Measurements from ENCODE around the gene ALDH8A1. TPM values are rescaled to one million over a fixed set of nuclear protein-coding genes. Genes with fewer than 3 reads are reported as not detected.

Gene ALDH8A1
- total and polyA plus RNA-seq, 4 donors: 0.30 to 1.1 (median 0.57) TPM

GRCh38 chr6:134995536-134995935 is 45.6 kb upstream of the ALDH8A1 start:
- no peak for TF ChIP-seq CTCF (IDR thresholded peaks at IDR 0.05; ENCODE audit: control extremely low read depth, extremely low read depth)
- DNase-seq (no peak), ATAC-seq (ENCODE audit: insufficient read depth, low FRiP score) (no peak)
- Histone ChIP-seq H3K4me3 (no peak overlapping the region), H3K4me1 (ENCODE audit: control insufficient read depth in 5 of 5, insufficient read depth in 5 of 5, low read length in 5 of 5) (no peaks in the 10 kb centered on the region), H3K27ac (ENCODE audit: low read depth in 1 of 2, low read length in 1 of 2) (no peak overlapping the region), H3K36me3 (ENCODE audit: control insufficient read depth in 4 of 4, insufficient read depth in 4 of 4, low read length in 4 of 4) (peaks cover 3 to 12% (median 10%) of the 10 kb centered on the region in 4 donors), H3K9ac (ENCODE audit: insufficient read depth in 1 of 2, low read length in 2 of 2) (no peak overlapping the region), H3K9me3 (ENCODE audit: control insufficient read depth in 4 of 4, insufficient read depth in 3 of 4, low read length in 3 of 4) (no peaks in the 10 kb centered on the region), H3K27me3 (ENCODE audit: control insufficient read depth in 3 of 3, insufficient read depth in 3 of 3, low read length in 2 of 3) (no peaks in the 10 kb centered on the region)
- WGBS, 2 donors: 97% methylated on average over 1 of the region's 1 CpG

GRCh38 chr6:134994431-134994830 is 44.5 kb upstream of the ALDH8A1 start:
- no peak for TF ChIP-seq CTCF (IDR thresholded peaks at IDR 0.05; ENCODE audit: control extremely low read depth, extremely low read depth)
- Histone ChIP-seq H3K9ac (ENCODE audit: insufficient read depth in 1 of 2, low read length in 2 of 2) (no peak overlapping the region), H3K9me3 (ENCODE audit: control insufficient read depth in 4 of 4, insufficient read depth in 3 of 4, low read length in 3 of 4) (no peaks in the 10 kb centered on the region), H3K27me3 (ENCODE audit: control insufficient read depth in 3 of 3, insufficient read depth in 3 of 3, low read length in 2 of 3) (no peaks in the 10 kb centered on the region), H3K36me3 (ENCODE audit: control insufficient read depth in 4 of 4, insufficient read depth in 4 of 4, low read length in 4 of 4) (peaks cover 8 to 14% (median 12%) of the 10 kb centered on the region in 4 donors), H3K27ac (ENCODE audit: low read depth in 1 of 2, low read length in 1 of 2) (no peak overlapping the region), H3K4me3 (no peak overlapping the region), H3K4me1 (ENCODE audit: control insufficient read depth in 5 of 5, insufficient read depth in 5 of 5, low read length in 5 of 5) (no peaks in the 10 kb centered on the region)
- DNase-seq (no peak), ATAC-seq (ENCODE audit: insufficient read depth, low FRiP score) (no peak)

GRCh38 chr6:134992155-134992554 is 42.3 kb upstream of the ALDH8A1 start:
- H3K27ac ChIP-seq (ENCODE audit: low read depth in 1 of 2, low read length in 1 of 2): no peak overlapping the region
- H3K4me3 ChIP-seq: no peak overlapping the region
- 97 to 99% methylated on average over 6 of the region's 6 CpGs for WGBS, 2 donors
- no peaks in the 10 kb centered on the region for H3K9me3 ChIP-seq (ENCODE audit: control insufficient read depth in 4 of 4, insufficient read depth in 3 of 4, low read length in 3 of 4)
- no peaks in the 10 kb centered on the region for H3K4me1 ChIP-seq (ENCODE audit: control insufficient read depth in 5 of 5, insufficient read depth in 5 of 5, low read length in 5 of 5)
- no peaks in the 10 kb centered on the region for H3K27me3 ChIP-seq (ENCODE audit: control insufficient read depth in 3 of 3, insufficient read depth in 3 of 3, low read length in 2 of 3)
- DNase-seq (no peak), ATAC-seq (ENCODE audit: insufficient read depth, low FRiP score) (no peak)
- TF ChIP-seq CTCF (IDR thresholded peaks at IDR 0.05; ENCODE audit: control extremely low read depth, extremely low read depth): no peak
- no peak overlapping the region for H3K9ac ChIP-seq (ENCODE audit: insufficient read depth in 1 of 2, low read length in 2 of 2)
- peaks cover 7 to 14% (median 11%) of the 10 kb centered on the region in 4 donors for H3K36me3 ChIP-seq (ENCODE audit: control insufficient read depth in 4 of 4, insufficient read depth in 4 of 4, low read length in 4 of 4)

- H3K36me3 ChIP-seq (ENCODE audit: control insufficient read depth in 4 of 4, insufficient read depth in 4 of 4, low read length in 4 of 4): peaks cover 7 to 10% (median 8%) of the 10 kb centered on the region in 4 donors
- no peak for ATAC-seq (ENCODE audit: insufficient read depth, low FRiP score)
- 87 to 91% methylated on average over 3 of the region's 3 CpGs for WGBS, 2 donors
- H3K27me3 ChIP-seq (ENCODE audit: control insufficient read depth in 3 of 3, insufficient read depth in 3 of 3, low read length in 2 of 3): no peaks in the 10 kb centered on the region
- no peak overlapping the region for H3K4me3 ChIP-seq
- TF ChIP-seq CTCF (IDR thresholded peaks at IDR 0.05; ENCODE audit: control extremely low read depth, extremely low read depth): no peak
- H3K9me3 ChIP-seq (ENCODE audit: control insufficient read depth in 4 of 4, insufficient read depth in 3 of 4, low read length in 3 of 4): no peaks in the 10 kb centered on the region
- H3K27ac ChIP-seq (ENCODE audit: low read depth in 1 of 2, low read length in 1 of 2): no peak overlapping the region
- H3K4me1 ChIP-seq (ENCODE audit: control insufficient read depth in 5 of 5, insufficient read depth in 5 of 5, low read length in 5 of 5): no peaks in the 10 kb centered on the region
- H3K9ac ChIP-seq (ENCODE audit: insufficient read depth in 1 of 2, low read length in 2 of 2): no peak overlapping the region
- DNase-seq: no peak
These were observed 40.4 kb upstream of the ALDH8A1 start for GRCh38 chr6:134990262-134990661.
